Activated CD8-positive, alpha-beta T cell treated with anti-CD3 and anti-CD28 coated beads for 36 hours (primary cell): ENCODE measurements around the gene SDC1. TPM values are rescaled to one million over a fixed set of nuclear protein-coding genes. Genes with fewer than 3 reads are reported as not detected.
"Not testable (repeated sequence)": the region's sequence is repeated elsewhere in the genome, so short reads cannot be mapped to it uniquely, and the experiment has no call there.

Experiments used
- ATAC-seq: fragments of 200-7000 bp; cut with Tn5 transposase; one replicate; pipeline ENCODE4 v1.10.0; 2021; ENCODE audit warnings: mild to moderate bottlenecking, moderate library complexity
- CTCF ChIA-PET: fragments of 350-600 bp; sonication (Branson Sonifier 250); formaldehyde crosslinking; loops from one replicate; lab custom pipeline; 2021; ENCODE audit warnings: antibody characterized with exemption; lab: Charles Lee
- POLR2A ChIA-PET: fragments of 350-600 bp; sonication (Branson Sonifier 250); formaldehyde crosslinking; loops from one replicate; lab custom pipeline; 2021; ENCODE audit warnings: antibody characterized with exemption; lab: Charles Lee
- DNase-seq: peaks from one replicate; pipeline ENCODE4 v3.0.0-alpha.2; 2020
- H3K27ac Mint-ChIP-seq: one replicate; pipeline ENCODE4 v1.8.0; 2021; ENCODE audit warnings: mild to moderate bottlenecking, mixed read lengths
- H3K27me3 Mint-ChIP-seq: one replicate; pipeline ENCODE4 v1.8.0; 2021; ENCODE audit warnings: mixed read lengths
- H3K36me3 Mint-ChIP-seq: one replicate; pipeline ENCODE4 v1.8.0; 2021; ENCODE audit warnings: low read depth, mixed read lengths
- H3K4me1 Mint-ChIP-seq: one replicate; pipeline ENCODE4 v1.8.0; 2021; ENCODE audit warnings: low read depth, mixed read lengths
- H3K4me3 Mint-ChIP-seq: one replicate; pipeline ENCODE4 v1.8.0; 2021; ENCODE audit warnings: mild to moderate bottlenecking, moderate library complexity, mixed read lengths
- H3K9me3 Mint-ChIP-seq: one replicate; pipeline ENCODE4 v1.8.0; 2021; ENCODE audit warnings: mixed read lengths
- intact Hi-C: fragments of 100-400 bp; cut with micrococcal nuclease; formaldehyde crosslinking; loops from one replicate; pipeline ENCODE4 v1.10.0; 2022
- total RNA-seq, 2 experiments: library from RNA; stranded (reverse); gene quantifications; one replicate each; pipeline ENCODE4 v1.2.3, GENCODE V29; 2021
- TF ChIP-seq, protein P1 (sequence below): fragments of 200-600 bp; IDR thresholded peaks from one replicate; pipeline ENCODE4 v1.8.0; 2022; ENCODE audit warnings: antibody characterized with exemption, mild to moderate bottlenecking

Gene SDC1
- total RNA-seq, 2 experiments from 2014 or later, result 0.11 to 0.14 TPM

DNA sequence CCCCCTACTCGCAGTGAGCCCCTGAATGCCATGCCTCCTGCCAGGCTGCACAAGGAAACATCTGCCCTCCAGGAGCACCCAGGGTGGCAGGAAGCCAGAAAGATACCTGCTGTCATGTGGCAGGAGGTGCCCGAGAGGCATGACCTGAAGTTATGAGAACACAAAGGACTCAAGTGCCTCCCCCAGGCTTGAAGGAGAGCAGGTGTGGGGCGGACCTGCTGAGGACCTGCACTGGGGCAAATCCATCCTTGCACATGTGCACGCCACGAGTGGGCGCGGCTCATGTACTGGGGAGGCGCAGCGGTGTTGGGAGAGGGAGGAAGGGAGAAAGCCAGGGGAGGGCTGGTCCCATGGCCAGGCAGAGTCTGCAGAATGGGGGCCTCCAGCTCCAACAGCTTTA is 26.9 kb downstream of the SDC1 start:
- Mint-ChIP-seq H3K9me3 (no peaks in the 10 kb centered on the region), H3K4me1 (no peaks in the 10 kb centered on the region), H3K27ac (no peak overlapping the region), H3K27me3 (no peaks in the 10 kb centered on the region), H3K4me3 (no peak overlapping the region), H3K36me3 (no peaks in the 10 kb centered on the region)
- intact Hi-C loops, result no loop called here
- DNase-seq (no peak), ATAC-seq (no peak)
- CTCF ChIA-PET, result interaction anchor here (1.1 kb wide), 1 partner anchor 128 kb away, joined by 3 read pairs; no protein-coding TSS in a partner anchor
- POLR2A ChIA-PET, result no interaction called here
- TF ChIP-seq, protein P1, sequence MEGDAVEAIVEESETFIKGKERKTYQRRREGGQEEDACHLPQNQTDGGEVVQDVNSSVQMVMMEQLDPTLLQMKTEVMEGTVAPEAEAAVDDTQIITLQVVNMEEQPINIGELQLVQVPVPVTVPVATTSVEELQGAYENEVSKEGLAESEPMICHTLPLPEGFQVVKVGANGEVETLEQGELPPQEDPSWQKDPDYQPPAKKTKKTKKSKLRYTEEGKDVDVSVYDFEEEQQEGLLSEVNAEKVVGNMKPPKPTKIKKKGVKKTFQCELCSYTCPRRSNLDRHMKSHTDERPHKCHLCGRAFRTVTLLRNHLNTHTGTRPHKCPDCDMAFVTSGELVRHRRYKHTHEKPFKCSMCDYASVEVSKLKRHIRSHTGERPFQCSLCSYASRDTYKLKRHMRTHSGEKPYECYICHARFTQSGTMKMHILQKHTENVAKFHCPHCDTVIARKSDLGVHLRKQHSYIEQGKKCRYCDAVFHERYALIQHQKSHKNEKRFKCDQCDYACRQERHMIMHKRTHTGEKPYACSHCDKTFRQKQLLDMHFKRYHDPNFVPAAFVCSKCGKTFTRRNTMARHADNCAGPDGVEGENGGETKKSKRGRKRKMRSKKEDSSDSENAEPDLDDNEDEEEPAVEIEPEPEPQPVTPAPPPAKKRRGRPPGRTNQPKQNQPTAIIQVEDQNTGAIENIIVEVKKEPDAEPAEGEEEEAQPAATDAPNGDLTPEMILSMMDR, result no peak

DNA sequence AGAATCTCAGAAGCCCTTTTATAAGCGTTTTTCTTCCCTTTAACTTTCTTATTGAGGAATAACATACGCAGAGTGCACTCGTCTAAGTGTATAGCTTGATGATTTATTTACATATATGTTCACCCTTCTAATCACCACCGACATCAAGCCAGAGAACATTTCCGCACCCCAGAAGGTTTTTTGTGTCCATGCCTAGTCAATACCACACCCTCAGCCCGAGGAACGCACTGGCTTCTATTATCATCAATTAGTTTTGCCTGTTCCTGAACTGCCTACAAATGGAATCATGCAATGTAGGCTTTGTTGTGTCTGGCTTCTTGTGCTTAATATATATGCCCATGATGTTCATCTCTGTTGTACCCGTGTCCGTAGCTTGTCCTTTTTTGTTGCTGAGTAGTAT is 27.7 kb downstream of the SDC1 start:
- Mint-ChIP-seq H3K27ac (no peak overlapping the region), H3K36me3 (no peaks in the 10 kb centered on the region), H3K27me3 (no peaks in the 10 kb centered on the region), H3K9me3 (no peaks in the 10 kb centered on the region), H3K4me3 (no peak overlapping the region), H3K4me1 (no peaks in the 10 kb centered on the region)
- ChIA-PET CTCF (no interaction called here), POLR2A (interaction anchor here (0.7 kb wide), 1 partner anchor 11 kb away, joined by 3 read pairs; no protein-coding TSS in a partner anchor)
- TF ChIP-seq, protein P1, result no peak
- no peak for DNase-seq
- intact Hi-C loops, result no loop called here
- no peak for ATAC-seq

DNA sequence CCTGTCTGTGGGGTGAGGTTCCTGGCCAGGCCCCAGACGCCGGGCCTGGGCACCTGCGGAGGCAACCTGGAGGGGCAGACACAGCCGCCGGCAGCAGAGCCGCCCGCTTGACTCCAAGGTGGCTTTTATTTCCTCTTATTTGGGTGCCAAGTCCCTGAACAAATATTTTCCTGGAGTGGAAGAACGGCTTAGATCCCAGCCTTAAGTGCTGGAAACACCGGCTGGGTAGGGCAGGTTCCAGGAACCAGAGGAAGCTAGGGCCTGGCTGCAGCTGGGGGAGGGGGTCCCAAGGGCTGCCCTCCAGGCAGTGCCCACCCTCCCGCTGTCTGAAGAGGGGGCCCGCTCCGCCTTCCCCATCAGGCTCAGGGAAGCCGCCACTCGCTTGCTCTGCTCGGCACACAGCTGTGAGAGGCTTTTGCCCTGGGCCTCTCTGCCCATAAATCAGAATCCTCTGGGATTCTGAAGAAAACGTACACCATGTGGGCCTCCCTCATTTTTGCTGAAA is 28.2 kb downstream of the SDC1 start:
- Mint-ChIP-seq H3K4me1 (no peaks in the 10 kb centered on the region), H3K4me3 (no peak overlapping the region), H3K27ac (no peak overlapping the region), H3K9me3 (no peaks in the 10 kb centered on the region), H3K27me3 (no peaks in the 10 kb centered on the region), H3K36me3 (no peaks in the 10 kb centered on the region)
- intact Hi-C loops, result no loop called here
- POLR2A ChIA-PET, result interaction anchor here (0.7 kb wide), 1 partner anchor 11 kb away, joined by 3 read pairs; no protein-coding TSS in a partner anchor
- CTCF ChIA-PET, result no interaction called here
- DNase-seq (no peak), ATAC-seq (no peak)
- TF ChIP-seq, protein P1, result no peak

DNA sequence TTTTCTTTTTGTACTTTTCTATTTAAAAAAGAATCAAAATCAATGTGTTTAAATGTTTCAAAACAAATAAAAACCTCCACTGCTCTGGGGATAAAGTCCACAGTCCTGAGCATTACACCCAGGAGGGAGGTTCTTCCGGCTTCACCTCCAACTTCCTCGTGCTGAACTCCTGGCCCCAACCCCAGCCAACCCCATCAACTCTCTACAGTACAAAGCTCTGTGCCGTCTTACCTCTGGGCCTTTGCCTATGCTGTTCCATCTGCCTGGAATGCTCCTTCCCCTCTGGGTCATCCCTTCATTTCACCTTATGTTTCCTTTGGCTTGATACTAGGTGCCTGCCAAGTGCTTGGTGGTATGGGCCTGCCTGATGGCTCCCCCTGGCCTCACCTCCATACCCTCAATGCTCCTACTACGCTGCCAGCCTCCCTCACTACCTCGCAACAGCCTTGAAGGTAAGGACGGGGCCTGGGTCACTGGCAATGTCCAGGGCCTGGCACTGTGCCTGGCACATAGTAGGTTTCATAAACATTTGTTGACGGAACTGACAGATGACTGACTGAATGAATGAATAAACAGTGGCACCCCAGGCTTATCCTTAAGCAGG is 28.8 kb downstream of the SDC1 start:
- no peaks in the 10 kb centered on the region for H3K9me3 Mint-ChIP-seq
- H3K27me3 Mint-ChIP-seq, result no peaks in the 10 kb centered on the region
- intact Hi-C loops, result no loop called here
- no peak overlapping the region for H3K27ac Mint-ChIP-seq
- H3K4me1 Mint-ChIP-seq, result no peaks in the 10 kb centered on the region
- no peak overlapping the region for H3K4me3 Mint-ChIP-seq
- ATAC-seq (no peak), DNase-seq (no peak)
- TF ChIP-seq, protein P1, result no peak
- no peaks in the 10 kb centered on the region for H3K36me3 Mint-ChIP-seq
- ChIA-PET POLR2A (no interaction called here), CTCF (no interaction called here)

GRCh38 chr2:20195431-20196033 is 29.4 kb downstream of the SDC1 start:
- ATAC-seq (no peak), DNase-seq (no peak)
- Mint-ChIP-seq H3K36me3 (no peaks in the 10 kb centered on the region), H3K4me1 (no peaks in the 10 kb centered on the region), H3K9me3 (no peaks in the 10 kb centered on the region), H3K4me3 (no peak overlapping the region), H3K27me3 (no peaks in the 10 kb centered on the region), H3K27ac (no peak overlapping the region)
- ChIA-PET POLR2A (no interaction called here), CTCF (no interaction called here)
- TF ChIP-seq, protein P1, result no peak
- intact Hi-C loops, result no loop called here

- DNase-seq, intact Hi-C loops, H3K36me3 Mint-ChIP-seq, ATAC-seq, H3K27me3 Mint-ChIP-seq, CTCF ChIA-PET, H3K9me3 Mint-ChIP-seq, H3K4me3 Mint-ChIP-seq, H3K27ac Mint-ChIP-seq, POLR2A ChIA-PET, H3K4me1 Mint-ChIP-seq: not testable (repeated sequence)
These were observed 29.9 kb downstream of the SDC1 start for GRCh38 chr2:20195016-20195411.
